RPMI7951 (cell line): Measurements from ENCODE around the gene RASSF5. TPM values are rescaled to one million over a fixed set of nuclear protein-coding genes. Genes with fewer than 3 reads are reported as not detected.

Experiments
- DNase-seq: peaks from one replicate; pipeline ENCODE4 v3.0.0-alpha.2; 2012; ENCODE audit warnings: low read depth
- total RNA-seq: library from RNA; depleted of rRNA; stranded (reverse); fragments of >200 nt; shearing (Covaris generic); gene quantifications from 2 replicates; pipeline ENCODE4 v1.2.3, GENCODE V29; 2014

Gene RASSF5
- total RNA-seq, 1 experiment from 2014 or later = 0.24 TPM

GRCh38 chr1:206544562-206545257 is 37.4 kb downstream of the RASSF5 start:
- DNase-seq = peak; percentile 35

GRCh38 chr1:206545351-206545750 is 38.0 kb downstream of the RASSF5 start:
- no peak for DNase-seq

GRCh38 chr1:206547104-206547503 is 39.8 kb downstream of the RASSF5 start:
- no peak for DNase-seq

GRCh38 chr1:206550446-206550845 is 43.1 kb downstream of the RASSF5 start:
- DNase-seq = no peak

- no peak for DNase-seq
Measured at GRCh38 chr1:206551296-206551985, 44.1 kb downstream of the RASSF5 start.

GRCh38 chr1:206551986-206552326 is 44.6 kb downstream of the RASSF5 start:
- DNase-seq = no peak

GRCh38 chr1:206554211-206554610 is 46.9 kb downstream of the RASSF5 start:
- no peak for DNase-seq

- no peak for DNase-seq
Measured at GRCh38 chr1:206554701-206555472, 47.6 kb downstream of the RASSF5 start.

- DNase-seq = no peak
Measured at GRCh38 chr1:206555473-206555935, 48.2 kb downstream of the RASSF5 start.

- DNase-seq = no peak
Measured at GRCh38 chr1:206556047-206556749, 48.9 kb downstream of the RASSF5 start.

- peak; percentile 58 for DNase-seq
Measured at GRCh38 chr1:206556750-206557635, 49.7 kb downstream of the RASSF5 start.

- no peak for DNase-seq
Measured at GRCh38 chr1:206557636-206558473, 50.5 kb downstream of the RASSF5 start.

GRCh38 chr1:206558794-206559671 is 51.7 kb downstream of the RASSF5 start:
- no peak for DNase-seq

- DNase-seq = no peak
Measured at GRCh38 chr1:206559672-206559995, 52.3 kb downstream of the RASSF5 start.

- DNase-seq = no peak
Measured at GRCh38 chr1:206560007-206560716, 52.8 kb downstream of the RASSF5 start.

- no peak for DNase-seq
Measured at GRCh38 chr1:206563367-206564207, 56.3 kb downstream of the RASSF5 start.

- no peak for DNase-seq
Measured at GRCh38 chr1:206565995-206566394, 58.7 kb downstream of the RASSF5 start.

GRCh38 chr1:206566999-206567398 is 59.7 kb downstream of the RASSF5 start:
- DNase-seq = no peak
